ENCODE measurements around the gene HNRNPF.
A peak's percentile ranks its signal among the peaks of the same experiment; 100 is the strongest.

- TF ChIP-seq CTCF (IDR thresholded peaks at IDR 0.05) = peak in 2 of 4 experiments; percentile 8 to 21
- TF ChIP-seq POLR2AphosphoS5 (IDR thresholded peaks at IDR 0.05) = peak; percentile 96
- no peak for TF ChIP-seq EP300 (IDR thresholded peaks at IDR 0.05)
- TF ChIP-seq POLR2A (IDR thresholded peaks at IDR 0.05) = peak; percentile 92 to 94
These were observed at the start of gene HNRNPF for GRCh38 chr10:43408710-43409384.

All from gastroesophageal sphincter (tissue), 3 donors.